ENCODE measurements around the gene PIGB.
"Not testable (repeated sequence)": the region's sequence is repeated elsewhere in the genome, so short reads cannot be mapped to it uniquely, and the experiment has no call there.

The PIGB gene

GRCh38 chr15:55379095-55379494 lies 60.1 kb downstream of the PIGB start:
- H3K4me3 ChIP-seq (ENCODE audit: low read depth, low read length): no peak overlapping the region
- no peak for TF ChIP-seq CTCF (conservative IDR thresholded peaks at IDR 0.05; ENCODE audit: low read depth, low read length)
- no peak for DNase-seq (ENCODE audit: low read depth)

- no peak for TF ChIP-seq CTCF (conservative IDR thresholded peaks at IDR 0.05; ENCODE audit: low read depth, low read length)
- H3K4me3 ChIP-seq (ENCODE audit: low read depth, low read length): no peak overlapping the region
- no peak for DNase-seq (ENCODE audit: low read depth)
Measured at GRCh38 chr15:55381595-55381994, 62.6 kb downstream of the PIGB start.

DNA sequence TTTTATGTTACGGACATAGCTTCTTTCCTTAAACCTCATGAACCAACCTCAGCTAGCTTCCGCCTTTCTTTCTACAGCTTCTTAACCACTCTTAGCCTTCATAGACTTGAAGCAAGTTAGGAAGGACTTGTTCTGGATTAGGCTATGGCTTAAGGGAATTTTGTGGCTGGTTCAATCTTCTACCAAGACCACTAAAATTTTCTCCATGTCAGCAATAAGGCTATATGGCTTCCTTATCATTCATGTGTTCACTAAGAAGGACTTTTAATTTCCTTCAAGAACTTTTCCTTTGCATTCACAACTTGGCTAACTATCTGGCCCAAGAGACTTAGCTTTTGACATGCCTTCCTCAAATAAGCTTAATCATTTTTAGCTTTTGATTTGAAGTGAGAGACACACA lies 64.7 kb downstream of the PIGB start:
- H3K4me3 ChIP-seq (ENCODE audit: low read depth, low read length): no peak overlapping the region
- DNase-seq (ENCODE audit: low read depth): no peak
- TF ChIP-seq CTCF (conservative IDR thresholded peaks at IDR 0.05; ENCODE audit: low read depth, low read length): no peak

GRCh38 chr15:55387027-55387426 lies 68.0 kb downstream of the PIGB start:
- no peak overlapping the region for H3K4me3 ChIP-seq (ENCODE audit: low read depth, low read length)
- DNase-seq (ENCODE audit: low read depth): no peak
- TF ChIP-seq CTCF (conservative IDR thresholded peaks at IDR 0.05; ENCODE audit: low read depth, low read length): no peak

DNA sequence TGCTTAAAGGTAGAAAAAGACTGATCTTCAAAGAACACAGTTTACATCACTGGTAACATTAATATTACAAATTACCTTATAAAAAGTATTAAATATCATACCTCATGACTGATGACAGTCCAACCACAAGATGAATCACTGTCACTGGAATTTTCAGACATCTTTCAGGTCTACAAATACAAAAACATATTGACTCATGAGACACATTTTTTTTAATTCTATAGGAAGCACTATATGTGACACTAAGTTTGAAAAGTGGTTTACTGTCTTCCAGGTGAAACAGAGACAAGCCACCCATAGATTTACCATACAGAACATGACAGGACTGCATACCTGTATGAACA lies 70.2 kb downstream of the PIGB start:
- H3K4me3 ChIP-seq (ENCODE audit: low read depth, low read length): no peak overlapping the region
- TF ChIP-seq CTCF (conservative IDR thresholded peaks at IDR 0.05; ENCODE audit: low read depth, low read length): no peak
- DNase-seq (ENCODE audit: low read depth): peak; percentile 78

GRCh38 chr15:55394694-55395093 lies 75.7 kb downstream of the PIGB start:
- TF ChIP-seq CTCF (conservative IDR thresholded peaks at IDR 0.05; ENCODE audit: low read depth, low read length): no peak
- H3K4me3 ChIP-seq (ENCODE audit: low read depth, low read length): no peak overlapping the region
- peak; percentile 72 for DNase-seq (ENCODE audit: low read depth)

DNA sequence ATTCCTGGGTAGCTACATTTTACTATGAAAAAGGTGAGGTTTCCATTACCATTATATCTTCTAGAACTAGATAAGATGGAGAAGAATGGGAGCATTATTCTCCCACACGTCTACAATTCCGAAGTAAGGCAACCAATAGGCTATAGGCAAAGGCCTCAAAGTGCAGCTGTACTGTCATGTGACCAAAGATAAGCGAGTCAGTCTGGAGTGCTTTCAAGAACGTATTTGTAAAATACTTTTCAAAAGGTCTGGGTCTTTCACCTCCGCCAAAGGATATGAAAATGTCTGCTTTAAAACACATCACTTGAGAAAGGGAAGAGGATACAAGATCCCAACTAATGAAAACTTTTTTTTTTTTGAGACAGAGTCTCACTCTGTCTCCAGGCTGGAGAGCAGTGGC lies 79.2 kb downstream of the PIGB start:
- TF ChIP-seq CTCF (conservative IDR thresholded peaks at IDR 0.05; ENCODE audit: low read depth, low read length): no peak
- H3K4me3 ChIP-seq (ENCODE audit: low read depth, low read length): no peak overlapping the region
- no peak for DNase-seq (ENCODE audit: low read depth)

- DNase-seq (ENCODE audit: low read depth); H3K4me3 ChIP-seq (ENCODE audit: low read depth, low read length): not testable (repeated sequence)
Measured at GRCh38 chr15:55400050-55400449, 81.0 kb downstream of the PIGB start.

Data from choroid plexus epithelial cell (primary cell).